T-helper 17 cell (primary cell): Measurements from ENCODE around the gene GALT. TPM values are rescaled to one million over a fixed set of nuclear protein-coding genes. Genes with fewer than 3 reads are reported as not detected.

Experiments
- ATAC-seq: fragments of 150-1000 bp; cut with Tn5 transposase; 2 replicates; pipeline ENCODE4 v1.10.0; 2021; ENCODE audit warnings: mild to moderate bottlenecking, moderate library complexity
- DNase-seq, 3 donors: peaks; one replicate each; pipeline versions ENCODE4 v3.0.0 to v3.0.0-alpha.2; 2020 to 2021
- H3K9me3 ChIP-seq: one replicate; pipeline ENCODE4 v1.7.0; 2013; ENCODE audit warnings: low read length, mild to moderate bottlenecking; ENCODE audit not compliant: control insufficient read depth, poor library complexity, severe bottlenecking
- H3K27ac Mint-ChIP-seq: one replicate; pipeline ENCODE4 v1.8.0; 2022; ENCODE audit warnings: mild to moderate bottlenecking, moderate library complexity, mixed read lengths
- H3K27me3 Mint-ChIP-seq: one replicate; pipeline ENCODE4 v1.8.0; 2022; ENCODE audit warnings: mixed read lengths
- H3K36me3 Mint-ChIP-seq: one replicate; pipeline ENCODE4 v1.8.0; 2022; ENCODE audit warnings: low read depth, mixed read lengths
- H3K4me1 Mint-ChIP-seq: one replicate; pipeline ENCODE4 v1.8.0; 2022; ENCODE audit warnings: mild to moderate bottlenecking, mixed read lengths
- H3K4me3 Mint-ChIP-seq: one replicate; pipeline ENCODE4 v1.8.0; 2022; ENCODE audit warnings: mild to moderate bottlenecking, moderate library complexity, mixed read lengths
- total RNA-seq, 4 donors: library from RNA in 2 of 4; stranded (reverse) in 2 of 4; gene quantifications; one replicate each; pipeline ENCODE4 v1.2.3 and lab custom pipeline; 2022 to 2026

GALT gene
- total RNA-seq (100 to 1,000 TPM; 155 to 208 TPM), total RNA-seq (lab: John Stamatoyannopoulos, UW) (19.7 to 22.1 reads per million in 2 donors)

DNA sequence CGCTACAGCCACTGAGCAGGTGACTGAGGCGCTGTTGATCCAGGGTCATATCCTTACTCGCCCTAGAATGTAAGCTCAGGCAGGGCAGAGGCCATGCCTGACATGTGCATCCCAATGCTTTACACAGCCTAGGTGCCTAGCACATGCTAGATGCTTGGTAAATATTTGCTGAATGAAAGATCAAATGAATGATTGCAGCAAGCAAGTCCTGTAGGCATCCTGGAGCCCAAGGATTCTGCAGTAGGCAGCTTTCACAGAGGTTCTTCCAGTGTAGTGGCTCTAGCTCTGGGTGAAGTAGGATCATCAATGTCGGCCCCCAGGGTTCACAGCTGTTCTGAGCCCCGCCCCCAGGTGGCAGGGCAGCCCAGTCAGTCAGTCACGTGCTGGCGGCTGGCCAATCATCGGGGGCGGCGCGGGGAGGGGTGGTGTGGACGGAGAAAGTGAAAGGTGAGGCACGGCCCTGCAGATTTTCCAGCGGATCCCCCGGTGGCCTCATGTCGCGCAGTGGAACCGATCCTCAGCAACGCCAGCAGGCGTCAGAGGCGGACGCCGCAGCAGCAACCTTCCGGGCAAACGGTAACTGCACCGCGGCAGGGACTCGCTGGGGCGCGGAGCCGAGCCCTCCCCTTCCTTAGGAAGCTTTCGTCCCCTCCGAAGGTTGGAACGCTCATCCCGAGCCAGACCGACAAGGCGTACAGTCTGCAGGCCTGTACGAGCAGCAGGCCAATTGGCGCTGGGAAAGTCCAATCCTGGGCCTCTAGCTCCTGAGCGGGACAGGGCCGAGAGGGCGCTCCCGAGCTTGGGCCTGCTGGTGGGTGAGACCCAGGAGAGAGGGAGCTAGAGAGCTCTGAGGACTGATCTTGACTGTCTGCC is at the start of gene GALT:
GALT (plus strand) TSS at position 465 of the 873 bp plus-strand sequence; CDS start at position 495, 30 bp downstream.
- H3K27me3 Mint-ChIP-seq: no peaks in the 10 kb centered on the region
- ATAC-seq: peak; percentile 91

DNA sequence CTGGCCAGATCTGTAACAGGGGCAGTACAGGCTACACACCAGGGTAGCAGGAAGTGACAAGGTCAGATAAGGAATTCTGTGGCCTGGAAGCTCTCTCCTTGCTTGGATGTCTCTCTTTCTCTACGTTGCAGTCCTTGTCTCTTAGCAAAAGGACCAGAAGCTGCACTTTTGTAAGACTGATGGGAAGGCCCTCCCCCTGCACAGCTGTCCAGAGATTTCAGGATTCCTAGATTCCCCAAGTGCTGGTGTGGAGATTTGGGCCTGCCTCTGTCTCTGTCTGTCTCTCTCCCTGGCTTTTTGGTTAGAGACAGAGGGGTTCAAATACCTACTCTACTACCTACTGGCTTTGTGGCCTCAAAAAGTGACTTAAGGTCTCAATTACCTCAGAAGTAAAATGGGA is 46.9 kb upstream of the GALT start:
- Mint-ChIP-seq H3K27me3 (peaks cover 49% of the 10 kb centered on the region), H3K4me3 (no peak overlapping the region), H3K27ac (no peak overlapping the region), H3K36me3 (peaks cover 4% of the 10 kb centered on the region), H3K4me1 (peaks cover 10% of the 10 kb centered on the region)
- no peak for DNase-seq
- no peak for ATAC-seq
- H3K9me3 ChIP-seq: no peaks in the 10 kb centered on the region

More for the DNA sequence above, at the start of gene GALT:
- Mint-ChIP-seq H3K4me1 (peaks cover 24% of the 10 kb centered on the region), H3K36me3 (peaks cover 5% of the 10 kb centered on the region), H3K27ac (peak within 1 kb of the TSS; percentile 87), H3K4me3 (peak within 1 kb of the TSS; percentile 95)
- H3K9me3 ChIP-seq: no peaks in the 10 kb centered on the region
- DNase-seq: peak; percentile 93 to 95 (median 93)

DNA sequence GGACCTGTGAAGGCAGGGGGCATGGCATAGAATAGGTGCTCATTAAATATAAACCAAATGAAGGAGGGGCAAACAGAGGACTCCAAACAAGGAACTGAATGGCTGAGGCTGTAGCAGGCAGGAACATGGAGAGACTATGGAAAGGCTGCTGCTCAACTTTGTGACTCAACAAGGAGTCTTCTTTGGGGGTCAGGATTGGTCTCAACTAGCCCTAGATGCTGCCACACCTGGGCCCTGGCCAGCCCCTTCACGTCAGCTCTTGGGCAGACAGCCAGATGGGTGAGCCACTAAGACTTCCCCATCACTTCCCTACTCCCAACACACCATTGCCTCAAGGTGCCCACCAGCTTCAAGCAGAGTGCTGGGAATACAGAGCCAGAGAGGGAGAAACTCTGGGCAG is 45.6 kb upstream of the GALT start:
- Mint-ChIP-seq H3K4me1 (peaks cover 10% of the 10 kb centered on the region), H3K27me3 (peaks cover 52% of the 10 kb centered on the region), H3K27ac (peak overlapping the region; percentile 75), H3K4me3 (no peak overlapping the region), H3K36me3 (peaks cover 4% of the 10 kb centered on the region)
- no peaks in the 10 kb centered on the region for H3K9me3 ChIP-seq
- no peak for ATAC-seq
- DNase-seq: no peak

DNA sequence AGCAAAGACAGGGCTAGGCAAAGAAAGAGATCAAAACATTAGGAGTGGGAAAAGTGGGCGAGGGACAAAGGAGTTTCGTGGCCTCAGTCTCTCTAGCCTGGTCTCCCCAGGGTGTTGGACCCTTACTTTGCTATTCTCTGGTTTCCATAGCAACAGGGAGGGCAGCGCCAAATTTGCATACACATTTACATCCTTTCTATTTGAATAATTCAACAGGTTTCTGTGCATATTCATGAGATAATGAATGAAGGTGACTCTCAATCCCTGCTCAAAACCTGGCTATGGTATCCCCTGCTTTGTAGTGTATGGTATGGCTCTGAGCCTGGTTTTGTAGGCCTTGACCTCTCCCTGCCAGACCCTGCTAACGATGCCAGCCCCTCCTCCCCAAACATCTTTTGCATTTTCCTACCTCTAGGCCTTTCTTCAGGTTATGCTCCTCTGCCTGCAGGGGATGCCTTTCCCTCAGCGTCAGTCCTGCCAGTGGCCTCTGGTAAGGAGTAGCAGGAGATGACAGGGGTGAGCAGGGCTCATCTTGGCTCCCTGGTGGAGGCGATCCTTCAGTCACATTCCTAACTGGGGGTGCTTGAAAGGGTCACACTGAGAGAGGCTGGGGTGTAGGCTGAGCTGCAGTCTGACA is 44.4 kb upstream of the GALT start:
- Mint-ChIP-seq H3K27ac (peak overlapping the region; percentile 75), H3K27me3 (peaks cover 43% of the 10 kb centered on the region), H3K36me3 (peaks cover 2% of the 10 kb centered on the region), H3K4me1 (peaks cover 8% of the 10 kb centered on the region), H3K4me3 (no peak overlapping the region)
- H3K9me3 ChIP-seq: no peaks in the 10 kb centered on the region
- DNase-seq: no peak
- ATAC-seq: no peak

DNA sequence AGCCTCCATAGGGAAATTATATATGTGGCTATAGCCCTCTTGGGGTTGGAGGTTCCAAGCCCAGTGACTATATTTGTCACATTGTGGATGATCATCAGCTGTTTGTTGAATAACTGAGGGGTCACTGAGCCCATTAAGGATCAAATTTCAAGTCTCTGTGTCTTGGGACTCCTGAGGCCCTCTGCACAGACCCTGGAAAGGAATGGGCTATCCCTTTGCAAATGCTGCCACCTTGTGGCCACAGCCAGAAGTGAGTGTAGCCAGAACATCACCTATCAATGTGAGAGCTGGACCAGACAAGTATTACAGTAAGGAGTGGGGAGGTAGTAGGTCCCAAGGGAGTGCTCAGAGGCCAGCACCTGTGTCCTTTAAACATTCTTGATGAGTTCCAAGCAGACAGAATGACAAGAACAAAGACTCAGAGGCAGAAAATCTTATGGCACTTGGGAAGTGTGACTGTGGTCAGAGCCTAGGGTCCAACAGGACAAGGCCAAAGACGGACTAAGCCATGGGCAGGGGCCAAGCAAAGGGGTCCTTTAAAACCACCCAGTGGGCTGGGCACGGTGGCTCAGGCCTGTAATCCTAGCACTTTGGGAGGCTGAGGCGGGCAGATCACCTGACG is 42.8 kb upstream of the GALT start:
- Mint-ChIP-seq H3K4me3 (no peak overlapping the region), H3K4me1 (peaks cover 6% of the 10 kb centered on the region), H3K27me3 (peaks cover 35% of the 10 kb centered on the region), H3K27ac (no peak overlapping the region), H3K36me3 (peaks cover 2% of the 10 kb centered on the region)
- ATAC-seq (peak; percentile 94), DNase-seq (peak; percentile 60 to 79 (median 61))
- H3K9me3 ChIP-seq: no peaks in the 10 kb centered on the region

DNA sequence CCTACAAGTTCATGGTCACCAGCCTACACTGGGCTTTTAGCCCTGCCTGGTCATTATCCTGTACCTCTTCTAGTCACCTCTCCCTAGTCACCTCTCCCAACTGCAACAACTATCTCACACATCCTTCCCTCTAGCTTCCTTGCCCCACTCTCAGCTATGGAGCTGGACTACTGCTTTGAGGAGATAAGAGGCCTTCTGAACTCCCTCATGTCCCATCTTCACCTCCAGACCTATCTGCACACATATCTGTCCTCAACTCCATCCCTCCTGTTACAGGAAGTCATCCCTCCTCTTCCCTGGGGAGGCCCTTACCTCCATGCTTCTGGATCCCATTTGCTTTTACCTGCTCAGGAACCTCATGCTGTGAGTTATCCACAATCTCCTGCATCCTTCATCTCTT is 40.3 kb upstream of the GALT start:
- Mint-ChIP-seq H3K27ac (no peak overlapping the region), H3K27me3 (peaks cover 17% of the 10 kb centered on the region), H3K4me3 (no peak overlapping the region), H3K36me3 (no peaks in the 10 kb centered on the region), H3K4me1 (peaks cover 11% of the 10 kb centered on the region)
- DNase-seq (no peak), ATAC-seq (no peak)
- no peaks in the 10 kb centered on the region for H3K9me3 ChIP-seq

DNA sequence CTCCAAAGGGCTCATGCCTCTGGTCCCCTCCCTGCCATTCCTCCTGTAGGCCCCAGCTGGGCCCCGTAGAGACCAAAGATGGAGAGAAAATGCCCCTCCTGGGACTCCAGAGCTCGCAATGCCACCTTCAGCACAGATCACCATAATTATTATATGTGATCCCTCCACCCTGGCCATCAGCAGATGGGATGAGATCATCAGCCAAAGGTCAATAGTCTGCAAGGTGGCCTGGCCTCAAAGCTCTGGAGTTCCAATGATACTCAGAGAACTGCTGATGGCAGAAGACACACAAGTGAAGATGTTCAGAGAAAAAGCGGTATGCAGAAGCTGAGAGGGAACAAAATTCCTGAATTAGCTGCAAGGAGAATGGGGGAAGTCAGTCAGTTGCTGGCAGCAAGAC is 39.6 kb upstream of the GALT start:
- DNase-seq (no peak), ATAC-seq (no peak)
- Mint-ChIP-seq H3K4me1 (peaks cover 14% of the 10 kb centered on the region), H3K27ac (no peak overlapping the region), H3K4me3 (no peak overlapping the region), H3K27me3 (peaks cover 13% of the 10 kb centered on the region), H3K36me3 (no peaks in the 10 kb centered on the region)
- H3K9me3 ChIP-seq: no peaks in the 10 kb centered on the region

DNA sequence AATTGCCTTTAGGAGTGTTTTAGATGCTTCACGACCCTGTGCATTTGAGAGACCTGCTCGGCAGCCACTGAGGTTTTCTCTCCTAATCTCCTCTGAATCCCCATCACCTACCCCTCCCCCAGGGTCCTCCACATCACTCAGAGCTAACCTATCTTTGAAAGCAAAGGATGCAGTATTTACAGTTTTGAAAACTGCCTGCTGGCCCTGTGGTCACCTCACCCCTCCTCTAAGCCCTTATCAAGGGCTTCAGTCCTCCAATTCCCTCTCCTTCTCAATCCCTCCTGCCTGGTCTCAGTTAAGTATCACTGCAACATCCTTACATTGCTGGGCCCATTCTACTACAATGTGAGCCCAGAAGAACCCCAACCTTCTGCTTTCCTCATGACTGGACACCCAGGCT is 39.1 kb upstream of the GALT start:
- no peak overlapping the region for H3K4me3 Mint-ChIP-seq
- no peaks in the 10 kb centered on the region for H3K36me3 Mint-ChIP-seq
- DNase-seq: no peak
- ATAC-seq: no peak
- no peaks in the 10 kb centered on the region for H3K9me3 ChIP-seq
- H3K27me3 Mint-ChIP-seq: peaks cover 13% of the 10 kb centered on the region
- H3K27ac Mint-ChIP-seq: no peak overlapping the region
- H3K4me1 Mint-ChIP-seq: peaks cover 16% of the 10 kb centered on the region

DNA sequence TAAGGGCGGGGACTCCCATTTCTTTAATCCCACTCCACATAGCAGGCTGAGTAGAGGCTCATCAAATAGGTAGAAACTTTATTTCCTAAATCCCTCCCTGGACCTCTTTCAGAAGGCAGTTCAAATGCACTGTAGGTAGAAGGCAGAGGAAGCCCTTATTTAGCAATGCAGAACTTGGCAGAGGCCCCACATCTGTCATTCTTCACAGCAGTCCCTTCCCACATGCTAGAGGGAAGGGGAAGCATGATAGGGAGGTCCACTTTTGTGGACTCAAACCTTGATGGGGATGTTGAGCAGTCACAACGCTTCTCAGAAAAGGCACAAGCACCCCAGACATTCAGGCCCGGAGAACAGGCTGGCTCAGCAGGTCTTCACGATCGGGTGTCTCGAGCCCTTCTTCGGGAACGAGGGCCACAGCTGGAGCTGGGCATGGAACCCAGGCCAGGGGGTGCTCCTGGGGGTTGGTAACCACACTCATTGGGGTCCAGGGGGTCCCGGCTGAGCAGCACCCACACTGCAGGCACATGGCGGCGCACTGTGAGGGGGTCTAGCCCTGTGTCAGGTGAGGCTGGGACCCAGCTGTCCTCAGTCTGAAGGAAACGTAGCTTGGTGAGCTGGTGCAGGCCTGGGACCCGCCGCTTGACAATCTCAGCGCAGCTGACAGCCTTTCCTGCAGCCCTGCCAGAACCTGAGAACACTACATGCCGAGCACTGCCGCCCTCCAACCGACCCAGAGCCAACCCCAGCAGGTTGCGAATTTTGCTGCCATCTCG is 35.9 kb upstream of the GALT start:
- no peak for ATAC-seq
- H3K4me3 Mint-ChIP-seq: peak overlapping the region; percentile 47
- H3K27me3 Mint-ChIP-seq: no peaks in the 10 kb centered on the region
- H3K36me3 Mint-ChIP-seq: peaks cover 2% of the 10 kb centered on the region
- peaks cover 23% of the 10 kb centered on the region for H3K4me1 Mint-ChIP-seq
- peak overlapping the region; percentile 93 for H3K27ac Mint-ChIP-seq
- DNase-seq: no peak
- no peaks in the 10 kb centered on the region for H3K9me3 ChIP-seq

DNA sequence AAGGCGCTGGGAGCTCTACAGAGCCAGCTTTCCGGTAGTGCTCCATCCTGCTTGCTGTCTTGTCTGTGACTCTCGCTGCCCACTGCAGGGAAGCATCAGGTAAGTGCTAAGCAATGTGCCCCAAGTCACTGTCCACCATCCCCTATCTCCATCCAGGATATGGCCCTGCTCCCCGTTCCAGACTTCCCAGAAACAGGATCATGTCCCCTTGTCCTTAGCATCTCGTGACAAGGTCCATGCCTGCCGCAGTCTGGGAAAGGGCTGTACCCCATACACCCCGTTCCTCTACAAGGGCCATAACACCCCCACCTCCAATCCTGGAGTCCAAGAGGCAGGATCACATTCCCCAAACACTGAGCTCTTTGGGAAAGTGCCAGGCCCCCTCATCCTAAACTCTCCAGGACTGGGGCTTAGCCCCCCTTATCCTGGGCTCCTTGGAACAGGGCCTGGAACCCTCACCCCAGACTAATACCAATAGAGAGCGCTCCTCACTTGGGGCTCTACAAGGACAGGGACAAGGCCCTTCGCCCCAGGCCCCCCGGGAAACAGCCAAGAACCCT is 35.1 kb upstream of the GALT start:
- DNase-seq (no peak), ATAC-seq (peak; percentile 2)
- H3K27me3 Mint-ChIP-seq: no peaks in the 10 kb centered on the region
- H3K36me3 Mint-ChIP-seq: peaks cover 5% of the 10 kb centered on the region
- peaks cover 24% of the 10 kb centered on the region for H3K4me1 Mint-ChIP-seq
- no peaks in the 10 kb centered on the region for H3K9me3 ChIP-seq
- H3K4me3 Mint-ChIP-seq: peak overlapping the region; percentile 94
- H3K27ac Mint-ChIP-seq: peak overlapping the region; percentile 93

DNA sequence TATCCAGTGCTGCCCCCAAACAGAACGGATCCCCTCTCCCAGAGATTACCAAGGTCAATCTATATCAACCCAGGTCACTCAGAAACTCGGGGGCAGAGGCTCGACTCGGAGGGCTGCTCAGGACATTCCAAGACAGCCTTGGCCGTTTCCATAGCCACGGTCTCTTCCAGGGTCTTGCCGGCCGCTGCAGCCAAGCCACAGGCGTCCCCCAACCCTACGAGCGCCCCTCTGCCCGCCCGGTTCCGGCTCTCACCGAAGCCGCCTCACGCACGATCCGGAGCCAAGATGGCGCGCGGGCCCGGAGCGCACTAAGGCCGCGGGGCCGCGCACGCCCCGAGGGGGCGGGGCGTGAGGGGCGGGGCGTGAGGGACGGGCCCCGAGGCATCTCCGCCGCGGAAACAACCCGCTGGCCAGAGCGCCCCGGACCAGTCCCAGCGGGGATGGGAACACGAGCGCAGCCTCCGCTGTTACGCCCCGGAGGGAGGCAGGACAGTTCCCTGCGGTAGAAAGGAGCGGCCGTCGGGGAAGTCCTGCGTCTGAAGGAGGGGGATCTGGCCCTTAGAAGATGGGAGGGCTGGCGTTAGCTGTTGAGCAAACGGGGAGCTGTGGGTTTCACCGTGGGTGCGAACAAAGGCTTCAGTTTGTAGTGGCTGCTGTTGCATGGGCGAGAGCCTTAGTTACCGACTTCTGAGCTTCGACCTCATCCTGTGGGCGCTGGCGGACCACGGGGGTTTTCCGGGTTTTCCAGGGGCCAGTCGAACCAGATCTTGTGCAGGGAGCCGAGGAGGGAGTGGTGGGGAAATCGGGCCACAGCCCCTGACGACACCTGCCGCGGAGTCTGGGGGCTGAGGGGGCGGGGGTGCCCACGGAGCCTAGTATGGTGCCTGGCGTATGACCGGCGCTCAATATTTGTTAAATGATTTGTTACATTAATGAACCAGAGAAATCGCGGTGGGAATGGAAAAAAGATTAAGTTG is 34.4 kb upstream of the GALT start, which contains the start of gene RPP25L:
RPP25L (minus strand) TSS at position 287 of the 977 bp plus-strand sequence. CDS start 801 bp downstream, outside the sequence.
- no peaks in the 10 kb centered on the region for H3K27me3 Mint-ChIP-seq
- peaks cover 28% of the 10 kb centered on the region for H3K4me1 Mint-ChIP-seq
- H3K9me3 ChIP-seq: no peaks in the 10 kb centered on the region
- ATAC-seq (peak; percentile 92), DNase-seq (peak; percentile 74 to 91 (median 82))
- peak within 1 kb of the TSS; percentile 94 for H3K4me3 Mint-ChIP-seq
- H3K27ac Mint-ChIP-seq: peak within 1 kb of the TSS; percentile 93
- peaks cover 11% of the 10 kb centered on the region for H3K36me3 Mint-ChIP-seq
